Measurements from ENCODE around the gene SUFU. TPM values are rescaled to one million over a fixed set of nuclear protein-coding genes. Genes with fewer than 3 reads are reported as not detected.

SUFU gene
- total and polyA plus RNA-seq, 2 experiments from 2014 or later = 10.9 to 18.2 TPM

GRCh38 chr10:102668326-102669107 is 164.7 kb downstream of the SUFU start:
- H3K4me1 ChIP-seq (ENCODE audit: insufficient read depth) = peaks cover 13% of the 10 kb centered on the region
- TF ChIP-seq EZH2phosphoT487 (IDR thresholded peaks at IDR 0.05; ENCODE audit: low read depth, severe bottlenecking, unreplicated experiment) (no peak), EZH2 (IDR thresholded peaks at IDR 0.05; ENCODE audit: borderline replicate concordance) (no peak)
- TF ChIP-seq, protein P1, sequence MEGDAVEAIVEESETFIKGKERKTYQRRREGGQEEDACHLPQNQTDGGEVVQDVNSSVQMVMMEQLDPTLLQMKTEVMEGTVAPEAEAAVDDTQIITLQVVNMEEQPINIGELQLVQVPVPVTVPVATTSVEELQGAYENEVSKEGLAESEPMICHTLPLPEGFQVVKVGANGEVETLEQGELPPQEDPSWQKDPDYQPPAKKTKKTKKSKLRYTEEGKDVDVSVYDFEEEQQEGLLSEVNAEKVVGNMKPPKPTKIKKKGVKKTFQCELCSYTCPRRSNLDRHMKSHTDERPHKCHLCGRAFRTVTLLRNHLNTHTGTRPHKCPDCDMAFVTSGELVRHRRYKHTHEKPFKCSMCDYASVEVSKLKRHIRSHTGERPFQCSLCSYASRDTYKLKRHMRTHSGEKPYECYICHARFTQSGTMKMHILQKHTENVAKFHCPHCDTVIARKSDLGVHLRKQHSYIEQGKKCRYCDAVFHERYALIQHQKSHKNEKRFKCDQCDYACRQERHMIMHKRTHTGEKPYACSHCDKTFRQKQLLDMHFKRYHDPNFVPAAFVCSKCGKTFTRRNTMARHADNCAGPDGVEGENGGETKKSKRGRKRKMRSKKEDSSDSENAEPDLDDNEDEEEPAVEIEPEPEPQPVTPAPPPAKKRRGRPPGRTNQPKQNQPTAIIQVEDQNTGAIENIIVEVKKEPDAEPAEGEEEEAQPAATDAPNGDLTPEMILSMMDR (IDR thresholded peaks at IDR 0.05; ENCODE audit: poor library complexity) = no peak
- H3K36me3 ChIP-seq (replicated peaks; ENCODE audit: insufficient read depth, low read depth) = no peaks in the 10 kb centered on the region
- no peak overlapping the region for H3K4me3 ChIP-seq
- no peaks in the 10 kb centered on the region for H3K27me3 ChIP-seq
- H3K9me3 ChIP-seq (ENCODE audit: low read depth) = no peaks in the 10 kb centered on the region
- H3K4me2 ChIP-seq = no peak overlapping the region
- H3K79me2 ChIP-seq = no peaks in the 10 kb centered on the region
- H4K20me1 ChIP-seq (ENCODE audit: insufficient read depth, poor library complexity, severe bottlenecking) = no peaks in the 10 kb centered on the region
- no peaks in the 10 kb centered on the region for H3K9me2 ChIP-seq (replicated peaks; ENCODE audit: insufficient read depth)
- WGBS (ENCODE audit: low lambda C conversion rate, missing lambda C conversion rate) = 90% methylated on average over 8 of the region's 10 CpGs
- no peak overlapping the region for H2AFZ ChIP-seq
- no peak overlapping the region for H3K27ac ChIP-seq
- no peak for DNase-seq (ENCODE audit: low spot score)

- Histone ChIP-seq H3K27me3 (no peaks in the 10 kb centered on the region), H3K4me1 (ENCODE audit: insufficient read depth) (peaks cover 22% of the 10 kb centered on the region), H3K27ac (peak overlapping the region; percentile 40), H3K9me3 (ENCODE audit: low read depth) (no peaks in the 10 kb centered on the region), H3K9me2 (replicated peaks; ENCODE audit: insufficient read depth) (no peaks in the 10 kb centered on the region), H3K4me3 (no peak overlapping the region), H4K20me1 (ENCODE audit: insufficient read depth, poor library complexity, severe bottlenecking) (no peaks in the 10 kb centered on the region), H3K79me2 (no peaks in the 10 kb centered on the region), H3K36me3 (replicated peaks; ENCODE audit: insufficient read depth, low read depth) (no peaks in the 10 kb centered on the region), H2AFZ (no peak overlapping the region), H3K4me2 (no peak overlapping the region)
- TF ChIP-seq EZH2phosphoT487 (IDR thresholded peaks at IDR 0.05; ENCODE audit: low read depth, severe bottlenecking, unreplicated experiment) (no peak), EZH2 (IDR thresholded peaks at IDR 0.05; ENCODE audit: borderline replicate concordance) (no peak)
- TF ChIP-seq, protein P1 (IDR thresholded peaks at IDR 0.05; ENCODE audit: poor library complexity) = peak; percentile 3
- 82% methylated on average over 7 of the region's 7 CpGs for WGBS (ENCODE audit: low lambda C conversion rate, missing lambda C conversion rate)
- DNase-seq (ENCODE audit: low spot score) = peak; percentile 61
Measured at GRCh38 chr10:102669206-102670064, 165.7 kb downstream of the SUFU start.

- Histone ChIP-seq H4K20me1 (ENCODE audit: insufficient read depth, poor library complexity, severe bottlenecking) (no peaks in the 10 kb centered on the region), H2AFZ (no peak overlapping the region), H3K9me3 (ENCODE audit: low read depth) (no peaks in the 10 kb centered on the region), H3K79me2 (no peaks in the 10 kb centered on the region), H3K27me3 (no peaks in the 10 kb centered on the region), H3K4me1 (ENCODE audit: insufficient read depth) (peaks cover 29% of the 10 kb centered on the region), H3K36me3 (replicated peaks; ENCODE audit: insufficient read depth, low read depth) (no peaks in the 10 kb centered on the region), H3K4me3 (no peak overlapping the region), H3K9me2 (replicated peaks; ENCODE audit: insufficient read depth) (no peaks in the 10 kb centered on the region), H3K4me2 (no peak overlapping the region), H3K27ac (no peak overlapping the region)
- TF ChIP-seq EZH2phosphoT487 (IDR thresholded peaks at IDR 0.05; ENCODE audit: low read depth, severe bottlenecking, unreplicated experiment) (no peak), EZH2 (IDR thresholded peaks at IDR 0.05; ENCODE audit: borderline replicate concordance) (no peak)
- TF ChIP-seq, protein P1 (IDR thresholded peaks at IDR 0.05; ENCODE audit: poor library complexity) = no peak
- no peak for DNase-seq (ENCODE audit: low spot score)
- WGBS (ENCODE audit: low lambda C conversion rate, missing lambda C conversion rate) = 83% methylated on average over 9 of the region's 9 CpGs
Measured at GRCh38 chr10:102670065-102670670, 166.4 kb downstream of the SUFU start.
